Common myeloid progenitor, CD34-positive (primary cell): Measurements from ENCODE around the gene PER1.
"Not testable (repeated sequence)": the region's sequence is repeated elsewhere in the genome, so short reads cannot be mapped to it uniquely, and the experiment has no call there.

Experiments used
- CTCF ChIA-PET: fragments of 350-600 bp; sonication (Branson Sonifier 250); formaldehyde crosslinking; loops from one replicate; lab custom pipeline; 2021; ENCODE audit warnings: antibody characterized with exemption; lab: Charles Lee
- POLR2A ChIA-PET: fragments of 350-600 bp; sonication (Branson Sonifier 250); formaldehyde crosslinking; loops from one replicate; lab custom pipeline; 2021; ENCODE audit warnings: antibody characterized with exemption; lab: Charles Lee
- DNase-seq, 3 donors: peaks; one replicate each; pipeline versions ENCODE4 v3.0.0 to v3.0.0-alpha.2; 2013
- H3K27ac ChIP-seq, 2 experiments: 1 replicate in 1 of 2; 2 replicates in 1 of 2; pipeline ENCODE4 v1.7.0; 2013; ENCODE audit warnings: inconsistent platforms in 2 of 2, low read length in 2 of 2, mild to moderate bottlenecking in 2 of 2, low read depth in 1 of 2, moderate library complexity in 1 of 2; ENCODE audit not compliant: severe bottlenecking in 2 of 2, insufficient read depth in 1 of 2, poor library complexity in 1 of 2
- H3K27me3 ChIP-seq, 5 experiments: replicated peaks in 2 of 5; 1 replicate in 3 of 5; 2 replicates in 2 of 5; pipeline versions ENCODE4 v1.6.1 to v1.7.0; 2013; ENCODE audit warnings: low read length in 4 of 5, mild to moderate bottlenecking in 2 of 5, moderate library complexity in 2 of 5, inconsistent platforms in 1 of 5; ENCODE audit not compliant: insufficient read depth in 5 of 5, control insufficient read depth in 4 of 5
- H3K36me3 ChIP-seq, 4 experiments: 1 replicate in 2 of 4; 2 replicates in 2 of 4; pipeline versions ENCODE4 v1.6.1 to v1.7.0; 2013; ENCODE audit warnings: low read length in 3 of 4, control low read depth in 1 of 4, mild to moderate bottlenecking in 1 of 4; ENCODE audit not compliant: control insufficient read depth in 4 of 4, insufficient read depth in 4 of 4
- H3K4me1 ChIP-seq, 4 experiments: 1 replicate in 3 of 4; 2 replicates in 1 of 4; pipeline versions ENCODE4 v1.6.1 to v1.7.1; 2013; ENCODE audit warnings: low read length in 3 of 4, mild to moderate bottlenecking in 3 of 4, control low read depth in 1 of 4, inconsistent platforms in 1 of 4, moderate library complexity in 1 of 4; ENCODE audit not compliant: control insufficient read depth in 4 of 4, insufficient read depth in 4 of 4; ENCODE audit errors: control extremely low read depth in 1 of 4
- H3K4me3 ChIP-seq, 7 experiments: 1 replicate in 4 of 7; 2 replicates in 3 of 7; pipeline versions ENCODE4 v1.5.1 to v1.7.0; 2013; ENCODE audit warnings: mild to moderate bottlenecking in 7 of 7, low read length in 6 of 7, moderate library complexity in 6 of 7, inconsistent platforms in 2 of 7, low read depth in 2 of 7, control low read depth in 1 of 7; ENCODE audit not compliant: insufficient read depth in 4 of 7, control insufficient read depth in 1 of 7; ENCODE audit errors: extremely low read depth in 1 of 7
- H3K9me3 ChIP-seq, 5 experiments: 1 replicate in 4 of 5; 2 replicates in 1 of 5; pipeline versions ENCODE4 v1.6.1 to v1.7.1; 2013; ENCODE audit warnings: low read length in 4 of 5, mild to moderate bottlenecking in 2 of 5, inconsistent platforms in 1 of 5, low read depth in 1 of 5, moderate library complexity in 1 of 5; ENCODE audit not compliant: control insufficient read depth in 4 of 5, insufficient read depth in 2 of 5; ENCODE audit errors: control extremely low read depth in 1 of 5
- WGBS: methylation state at CpG from one replicate; pipeline ENCODE4 v1.1.5; 2013; ENCODE audit not compliant: insufficient coverage; 5-methylcytosine and 5-hydroxymethylcytosine counted together

The PER1 gene

GRCh38 chr17:8106980-8107379, 45.2 kb downstream of the PER1 start:
- not testable (repeated sequence) for H3K27me3 ChIP-seq, H3K9me3 ChIP-seq, H3K36me3 ChIP-seq, H3K4me3 ChIP-seq, H3K27ac ChIP-seq, DNase-seq
- WGBS, result 100% methylated on average over 2 of the region's 4 CpGs
- peaks cover 0 to 21% (median 17%) of the 10 kb centered on the region in 4 experiments for H3K4me1 ChIP-seq
- ChIA-PET POLR2A (interaction anchor here (1.0 kb wide), 1 partner anchor 13 kb away, joined by 5 read pairs; no protein-coding TSS in a partner anchor), CTCF (interaction anchor here (1.9 to 13.8 kb wide), 4 partner anchors 8 to 37 kb away, joined by 8 to 206 read pairs (median 44); partner anchors contain the start of genes ALOX12B and ALOXE3)

- no peak for DNase-seq
- WGBS, result 100% methylated on average over 5 of the region's 5 CpGs
- H3K27me3 ChIP-seq, result peaks cover 0 to 2% (median 0%) of the 10 kb centered on the region in 5 experiments
Measured at GRCh38 chr17:8105957-8106398, 46.2 kb downstream of the PER1 start.

GRCh38 chr17:8104911-8105310, 47.3 kb downstream of the PER1 start:
- Histone ChIP-seq H3K4me1 (peaks cover 0 to 14% (median 12%) of the 10 kb centered on the region in 4 experiments), H3K27me3 (no peaks in the 10 kb centered on the region), H3K27ac (no peak overlapping the region), H3K36me3 (no peaks in the 10 kb centered on the region), H3K4me3 (no peak overlapping the region), H3K9me3 (no peaks in the 10 kb centered on the region)
- 60% methylated on average over 8 of the region's 8 CpGs for WGBS
- CTCF ChIA-PET, result interaction anchor here (0.7 to 13.8 kb wide), 12 partner anchors 8 to 44 kb away, joined by 3 to 206 read pairs (median 5); partner anchors contain the start of genes ALOX12B and ALOXE3
- POLR2A ChIA-PET, result no interaction called here
- DNase-seq, result no peak

More at GRCh38 chr17:8105957-8106398, 46.2 kb downstream of the PER1 start:
- ChIA-PET POLR2A (no interaction called here), CTCF (interaction anchor here (0.7 to 13.8 kb wide), 6 partner anchors 9 to 35 kb away, joined by 3 to 206 read pairs (median 7); partner anchors contain the start of genes ALOX12B and ALOXE3)
- Histone ChIP-seq H3K4me1 (peaks cover 0 to 21% (median 17%) of the 10 kb centered on the region in 4 experiments), H3K4me3 (no peak overlapping the region), H3K27ac (no peak overlapping the region), H3K36me3 (no peaks in the 10 kb centered on the region), H3K9me3 (no peaks in the 10 kb centered on the region)

GRCh38 chr17:8103549-8103948, 48.7 kb downstream of the PER1 start:
- no peak overlapping the region for H3K27ac ChIP-seq
- no peaks in the 10 kb centered on the region for H3K27me3 ChIP-seq
- DNase-seq, result no peak
- 100% methylated on average over 3 of the region's 4 CpGs for WGBS
- ChIA-PET POLR2A (no interaction called here), CTCF (interaction anchor here (1.2 to 13.8 kb wide), 5 partner anchors 9 to 43 kb away, joined by 7 to 206 read pairs (median 16); partner anchors contain the start of genes ALOX12B and ALOXE3)
- H3K36me3 ChIP-seq, result no peaks in the 10 kb centered on the region
- no peaks in the 10 kb centered on the region for H3K9me3 ChIP-seq
- H3K4me3 ChIP-seq, result no peak overlapping the region
- peaks cover 0 to 8% (median 5%) of the 10 kb centered on the region in 4 experiments for H3K4me1 ChIP-seq

GRCh38 chr17:8101721-8102120, 50.5 kb downstream of the PER1 start:
- CTCF ChIA-PET, result interaction anchor here (1.0 to 13.8 kb wide), 6 partner anchors 9 to 43 kb away, joined by 3 to 206 read pairs (median 7); partner anchors contain the start of gene ALOX12B

GRCh38 chr17:8100763-8101162, 51.4 kb downstream of the PER1 start:
- H3K27ac ChIP-seq, result no peak overlapping the region
- H3K4me3 ChIP-seq, result no peak overlapping the region
- WGBS, result 67% methylated on average over 1 of the region's 2 CpGs
- ChIA-PET CTCF (interaction anchor here (1.0 to 13.8 kb wide), 7 partner anchors 10 to 324 kb away, joined by 3 to 206 read pairs (median 7); partner anchors contain the start of gene ALOX12B), POLR2A (no interaction called here)
- DNase-seq, result no peak
- H3K9me3 ChIP-seq, result no peaks in the 10 kb centered on the region
- H3K4me1 ChIP-seq, result peaks cover 0 to 8% (median 4%) of the 10 kb centered on the region in 4 experiments
- no peaks in the 10 kb centered on the region for H3K36me3 ChIP-seq
- no peaks in the 10 kb centered on the region for H3K27me3 ChIP-seq

More at GRCh38 chr17:8101721-8102120, 50.5 kb downstream of the PER1 start:
- Histone ChIP-seq H3K27me3 (no peaks in the 10 kb centered on the region), H3K4me3 (no peak overlapping the region), H3K27ac (no peak overlapping the region), H3K9me3 (no peaks in the 10 kb centered on the region), H3K36me3 (no peaks in the 10 kb centered on the region), H3K4me1 (peaks cover 0 to 8% (median 4%) of the 10 kb centered on the region in 4 experiments)
- DNase-seq, result no peak
- POLR2A ChIA-PET, result no interaction called here
- WGBS, result 89% methylated on average over 5 of the region's 6 CpGs

GRCh38 chr17:8100111-8100510, 52.1 kb downstream of the PER1 start:
- 17% methylated on average over 2 of the region's 2 CpGs for WGBS
- peak in 1 of 3 donors; percentile 25 for DNase-seq
- Histone ChIP-seq H3K4me3 (no peak overlapping the region), H3K36me3 (no peaks in the 10 kb centered on the region), H3K27ac (no peak overlapping the region), H3K9me3 (no peaks in the 10 kb centered on the region), H3K27me3 (peaks cover 0 to 3% (median 0%) of the 10 kb centered on the region in 5 experiments), H3K4me1 (peaks cover 0 to 4% (median 3%) of the 10 kb centered on the region in 4 experiments)
- ChIA-PET CTCF (interaction anchor here (1.0 to 13.8 kb wide), 7 partner anchors 10 to 323 kb away, joined by 3 to 206 read pairs (median 5); partner anchors contain the start of gene ALOX12B), POLR2A (no interaction called here)
